ENCODE measurements around the gene VTI1A.

VTI1A gene

DNA sequence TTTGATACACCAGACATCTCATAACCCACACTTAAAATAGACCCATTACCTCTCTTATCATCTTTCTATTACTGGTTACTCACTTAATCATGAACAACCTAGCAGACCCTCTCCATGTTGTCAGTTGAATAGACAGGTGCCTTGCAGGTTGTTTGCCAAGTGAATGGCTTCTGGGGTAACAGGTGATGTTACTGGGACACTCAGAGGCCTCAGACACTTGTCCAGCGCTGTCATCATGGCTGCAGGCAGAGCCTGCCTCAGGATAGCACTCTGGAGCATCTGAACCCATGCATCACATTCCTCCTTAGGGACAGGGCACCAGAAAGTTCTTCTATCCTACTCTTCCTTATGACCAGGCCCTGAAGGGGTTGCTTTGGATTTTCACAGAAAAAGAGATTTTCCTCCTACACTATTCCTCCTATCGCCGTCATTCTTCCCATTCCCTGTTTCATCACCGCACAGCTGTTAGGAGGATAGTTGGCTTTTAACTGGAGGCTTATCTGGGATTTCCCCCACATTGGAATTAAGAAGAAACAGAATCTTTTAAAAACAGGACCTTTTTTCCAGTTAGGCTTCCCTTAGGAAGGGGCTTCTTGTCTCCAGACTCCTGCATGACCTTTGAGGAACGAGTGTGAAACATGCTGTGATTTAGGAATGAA lies 182.1 kb downstream of the VTI1A start:
- no peak for FAIRE-seq
- no peak for DNase-seq (ENCODE audit: insufficient read length, low spot score)

DNA sequence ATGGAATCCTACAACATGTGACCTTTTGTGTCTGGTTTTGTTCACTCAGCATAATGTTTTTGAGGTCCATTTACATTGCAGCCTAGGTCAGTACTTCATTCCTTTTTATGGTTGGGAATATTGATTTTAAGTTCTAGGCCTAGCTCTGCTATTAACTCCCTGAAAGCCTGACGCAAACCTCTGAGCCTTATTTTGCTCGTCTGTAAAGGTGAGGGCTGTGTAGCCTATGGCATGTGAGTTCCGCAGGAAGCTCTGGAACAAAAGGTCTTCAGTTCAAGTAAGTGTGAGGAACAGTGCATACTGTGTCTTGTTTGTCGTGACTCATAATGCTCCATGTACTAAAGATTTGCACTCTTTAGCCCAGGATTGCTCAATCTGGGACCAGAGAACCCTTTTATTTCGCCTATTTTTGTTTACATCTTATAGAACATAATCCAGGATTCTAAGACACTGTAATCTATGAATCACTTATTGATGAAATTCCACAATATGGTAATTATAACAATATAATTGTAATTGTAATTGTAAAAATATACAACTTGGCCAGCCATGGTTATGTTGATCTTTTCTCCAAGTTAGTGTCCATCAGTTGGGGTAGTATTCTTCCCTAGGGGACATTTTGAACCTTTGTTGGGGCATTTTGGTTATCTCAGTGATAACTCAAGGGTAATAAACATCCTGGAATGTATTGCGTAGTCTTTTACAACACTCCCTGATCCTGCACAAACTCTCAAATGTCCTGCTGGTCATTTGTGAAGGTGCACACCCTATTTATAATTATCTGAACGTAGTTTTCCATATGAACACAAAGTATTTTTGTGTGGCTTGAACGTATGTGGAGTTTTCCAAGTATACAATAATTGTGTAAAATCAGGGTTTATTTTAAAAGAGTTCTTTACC lies 184.7 kb downstream of the VTI1A start:
- FAIRE-seq (no peak), DNase-seq (ENCODE audit: insufficient read length, low spot score) (no peak)

DNA sequence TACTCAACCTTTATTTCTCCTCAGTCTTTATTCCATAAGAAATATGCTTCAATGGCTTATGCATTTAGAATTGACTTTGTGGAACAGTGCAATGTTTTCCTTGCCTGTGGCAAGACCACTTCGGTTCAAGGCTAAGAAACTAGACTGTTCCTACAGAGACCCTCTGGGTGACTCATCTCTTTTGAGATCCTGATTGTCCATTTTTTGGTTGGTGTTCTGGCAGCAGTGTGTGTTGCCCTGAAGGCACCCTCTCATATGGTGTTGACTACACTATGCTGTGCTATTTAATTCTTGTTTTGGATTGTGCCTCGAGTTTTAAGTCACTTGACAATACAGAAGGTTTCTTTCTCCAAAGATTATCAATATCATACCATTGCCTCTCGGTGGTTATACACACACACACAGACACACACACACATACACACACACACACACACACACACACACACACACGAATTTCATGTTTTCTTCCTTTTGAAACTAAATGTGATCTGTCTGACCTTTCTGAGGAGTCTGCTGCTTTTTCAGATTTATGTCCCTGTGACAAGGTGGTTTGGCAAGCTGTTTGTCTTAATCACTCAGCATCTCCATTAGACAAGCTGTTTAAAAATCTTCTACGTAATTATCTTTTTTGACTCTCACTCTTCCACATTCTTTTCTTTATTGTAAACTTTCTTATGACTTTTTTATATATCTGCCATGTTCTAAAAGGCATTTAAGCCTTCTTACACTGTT lies 187.2 kb downstream of the VTI1A start:
- FAIRE-seq (no peak), DNase-seq (ENCODE audit: insufficient read length, low spot score) (no peak)

DNA sequence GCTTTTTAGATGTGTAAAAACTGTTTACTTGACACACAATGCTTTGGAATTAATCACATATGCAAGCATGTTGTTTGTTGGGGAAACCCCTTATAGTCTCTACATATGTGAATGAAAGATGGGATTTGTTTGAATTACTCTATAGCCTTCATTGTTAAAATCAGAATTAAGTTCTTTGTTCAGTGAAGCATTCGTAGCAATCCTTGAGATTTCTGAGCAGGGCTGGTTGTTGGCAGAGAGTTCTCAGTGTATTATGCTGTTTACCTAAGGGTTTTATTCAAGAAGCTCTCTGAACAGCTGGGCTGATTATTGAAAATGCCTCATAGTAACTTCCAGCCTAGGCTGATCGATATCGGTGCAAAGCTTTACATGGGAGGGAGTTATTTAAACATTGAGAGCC lies 190.9 kb downstream of the VTI1A start:
- no peak for DNase-seq (ENCODE audit: insufficient read length, low spot score)
- no peak for FAIRE-seq

DNA sequence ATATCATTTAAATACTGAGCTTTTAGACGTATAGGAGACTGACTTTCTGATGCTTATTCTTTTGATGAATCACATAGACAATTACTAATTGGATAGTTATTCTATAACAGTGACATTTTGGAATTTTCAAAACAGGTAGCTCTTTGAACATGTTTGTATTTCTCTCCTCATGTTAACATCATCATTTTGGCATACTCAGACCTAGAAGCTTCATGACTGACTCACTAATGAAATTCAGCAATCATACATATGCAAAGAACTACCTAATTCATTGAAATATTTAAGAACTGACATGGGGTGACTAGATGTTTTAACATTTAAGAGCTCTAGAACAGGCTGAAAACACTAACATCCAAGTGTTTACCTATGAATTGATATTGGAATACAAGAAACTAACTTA lies 192.3 kb downstream of the VTI1A start:
- FAIRE-seq (no peak), DNase-seq (ENCODE audit: insufficient read length, low spot score) (no peak)

DNA sequence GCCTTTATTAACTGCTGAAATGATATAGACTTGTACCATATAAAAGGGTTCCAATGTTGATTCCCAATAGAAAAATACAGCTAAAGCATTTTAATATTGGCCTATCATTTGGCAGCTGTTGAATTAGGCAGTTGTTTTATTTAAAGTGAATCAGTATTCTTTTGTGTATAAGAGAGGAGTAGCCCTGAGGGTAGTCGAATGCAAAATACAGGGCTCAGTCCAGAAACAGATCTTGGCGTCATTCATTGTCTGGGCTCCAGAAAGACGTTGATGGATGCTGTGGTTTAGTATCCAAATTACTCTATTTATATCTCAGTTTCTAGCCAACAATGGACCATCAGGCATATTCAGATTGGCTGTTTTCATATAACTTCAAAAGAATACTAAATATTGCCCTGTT lies 193.6 kb downstream of the VTI1A start:
- no peak for DNase-seq (ENCODE audit: insufficient read length, low spot score)
- FAIRE-seq, result no peak

DNA sequence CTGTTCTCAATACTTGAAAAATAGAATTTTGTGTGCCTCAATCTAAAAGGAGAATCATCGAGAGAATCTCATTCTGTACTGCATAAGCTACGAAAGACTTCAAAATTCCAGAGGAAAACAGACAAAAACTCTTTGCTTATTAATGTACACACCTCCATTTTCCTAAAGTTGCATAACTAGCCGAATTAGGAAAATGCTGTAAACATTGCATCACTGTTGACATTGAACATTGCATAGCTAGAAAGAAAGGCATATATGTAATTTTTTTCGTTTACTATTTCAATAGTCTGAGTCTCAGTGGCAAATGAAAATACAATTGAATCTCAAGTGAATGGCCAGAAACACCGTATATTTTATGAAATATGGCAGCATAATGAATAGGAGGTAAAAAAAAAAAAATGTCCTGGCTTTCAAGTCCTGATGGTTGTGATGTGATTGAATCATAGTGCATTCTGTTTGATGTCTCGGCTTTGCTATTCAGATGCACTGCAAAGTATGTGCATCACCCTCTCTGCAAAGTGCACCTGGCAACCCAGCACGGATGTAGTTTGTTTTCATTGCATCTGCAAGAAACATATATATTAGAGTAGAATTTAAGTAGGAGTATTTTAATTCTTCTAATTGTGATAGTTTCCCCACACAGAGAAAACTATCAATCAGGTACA lies 196.7 kb downstream of the VTI1A start:
- no peak for FAIRE-seq
- no peak for DNase-seq (ENCODE audit: insufficient read length, low spot score)

DNA sequence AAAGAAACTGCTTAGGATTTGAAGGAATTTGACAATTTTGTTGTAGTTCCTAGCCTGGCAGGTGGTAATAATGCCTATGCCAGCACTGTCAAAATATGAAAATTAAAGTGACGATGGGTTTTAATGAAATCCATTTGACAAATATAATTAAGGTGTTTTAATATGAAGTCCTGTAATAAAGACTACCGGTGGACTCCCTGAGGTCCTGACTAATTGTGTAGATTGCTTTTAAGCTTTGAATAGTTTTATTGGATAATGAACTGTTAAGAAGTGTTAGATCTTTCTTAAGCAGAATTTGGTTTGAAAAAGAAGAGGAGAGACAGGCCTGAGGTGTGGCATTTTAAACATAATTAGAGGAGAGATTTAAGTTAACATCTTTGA lies 197.2 kb downstream of the VTI1A start:
- DNase-seq (ENCODE audit: insufficient read length, low spot score), result no peak
- no peak for FAIRE-seq

DNA sequence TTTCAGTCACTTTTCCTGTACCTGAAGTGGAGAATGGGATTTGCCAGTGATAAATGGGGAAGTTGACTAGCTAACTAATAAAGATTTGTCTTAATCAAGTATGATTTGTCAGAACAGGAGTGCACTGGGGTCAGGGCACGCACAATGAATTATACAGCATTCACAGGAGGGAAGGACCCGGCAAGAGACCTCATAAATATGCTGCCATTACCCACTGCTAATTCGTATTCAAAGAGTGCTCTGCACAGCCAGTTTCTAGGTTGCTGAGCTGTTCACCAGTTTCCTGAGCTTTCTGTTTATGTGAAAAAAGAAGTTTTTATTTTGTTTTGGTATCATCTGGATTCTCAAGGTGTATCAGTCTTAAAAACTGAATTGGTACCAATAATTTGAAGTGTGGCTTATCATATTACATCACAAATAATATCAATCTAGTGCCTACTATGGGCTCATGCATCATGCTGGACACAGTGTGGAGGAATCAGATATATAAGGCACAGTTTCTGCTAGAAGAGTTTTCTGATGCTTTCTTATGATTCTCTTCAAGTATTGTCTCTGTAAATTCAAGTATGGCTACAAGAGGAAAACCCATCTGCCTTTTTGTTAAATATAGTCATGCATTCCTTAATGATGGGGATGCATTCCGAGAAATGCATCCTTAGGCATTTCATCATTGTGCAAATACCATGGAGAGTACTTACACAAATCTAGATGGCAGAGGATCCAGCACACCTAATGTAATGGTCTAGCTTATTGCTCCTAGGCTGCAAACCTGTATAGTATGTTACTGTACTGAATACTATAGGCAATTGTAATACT lies 202.2 kb downstream of the VTI1A start:
- no peak for FAIRE-seq

DNA sequence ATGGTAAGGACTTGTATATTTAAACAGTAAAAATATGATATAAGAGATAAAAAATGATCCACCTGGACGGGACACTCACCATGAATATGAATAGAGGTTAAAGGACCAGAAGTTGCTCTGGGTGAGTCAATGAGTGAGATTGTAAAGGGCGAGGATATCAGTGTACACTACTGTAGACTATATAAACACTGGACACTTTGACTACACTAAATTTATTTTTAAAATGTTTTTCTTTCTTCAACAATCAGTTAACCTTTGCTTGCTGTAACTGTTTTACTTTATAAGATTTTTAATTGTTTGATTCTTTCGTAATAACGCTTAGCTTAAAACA lies 202.8 kb downstream of the VTI1A start:
- no peak for DNase-seq (ENCODE audit: insufficient read length, low spot score)
- FAIRE-seq, result no peak

More for the DNA sequence above, 202.2 kb downstream of the VTI1A start:
- DNase-seq (ENCODE audit: insufficient read length, low spot score), result no peak

DNA sequence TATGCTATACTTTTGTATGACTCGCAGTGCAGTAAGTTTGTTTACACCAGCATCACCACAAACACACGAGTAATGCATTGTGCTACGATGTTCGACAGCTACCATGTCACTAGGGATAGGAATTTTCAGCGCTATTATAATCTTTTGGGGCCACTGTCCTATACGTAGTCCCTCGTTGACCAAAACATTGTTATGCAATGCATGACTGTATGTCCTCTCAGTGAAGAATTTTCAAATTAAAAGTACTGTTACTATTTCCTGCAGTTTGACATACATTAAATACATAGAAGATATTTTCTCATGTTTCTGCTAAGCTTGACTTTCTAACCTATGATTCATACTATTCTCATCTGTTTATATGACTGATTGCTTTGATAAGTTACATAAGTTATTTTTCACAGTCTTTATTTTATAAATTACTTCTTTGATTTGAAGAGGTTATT lies 203.6 kb downstream of the VTI1A start:
- no peak for FAIRE-seq
- DNase-seq (ENCODE audit: insufficient read length, low spot score), result no peak

DNA sequence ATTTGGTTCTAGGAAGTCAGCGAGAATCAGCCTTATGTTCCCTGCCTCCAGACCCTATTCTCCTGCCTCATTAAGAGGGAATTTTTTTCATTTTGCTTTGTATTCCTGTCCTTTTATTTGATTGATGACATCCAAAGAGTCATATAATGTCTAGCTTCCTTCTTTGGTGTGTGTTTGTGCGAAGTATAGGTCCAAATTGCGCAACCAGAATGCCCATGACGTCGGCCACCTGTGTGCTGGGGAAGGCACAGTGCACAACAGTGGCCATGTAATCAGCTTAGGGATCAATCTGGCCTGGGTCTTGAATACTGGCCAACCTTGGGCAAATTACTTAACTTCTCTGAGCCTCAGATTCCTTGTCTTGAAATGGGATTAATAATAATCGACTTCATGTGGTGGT lies 206.2 kb downstream of the VTI1A start:
- FAIRE-seq, result no peak
- DNase-seq (ENCODE audit: insufficient read length, low spot score), result no peak

DNA sequence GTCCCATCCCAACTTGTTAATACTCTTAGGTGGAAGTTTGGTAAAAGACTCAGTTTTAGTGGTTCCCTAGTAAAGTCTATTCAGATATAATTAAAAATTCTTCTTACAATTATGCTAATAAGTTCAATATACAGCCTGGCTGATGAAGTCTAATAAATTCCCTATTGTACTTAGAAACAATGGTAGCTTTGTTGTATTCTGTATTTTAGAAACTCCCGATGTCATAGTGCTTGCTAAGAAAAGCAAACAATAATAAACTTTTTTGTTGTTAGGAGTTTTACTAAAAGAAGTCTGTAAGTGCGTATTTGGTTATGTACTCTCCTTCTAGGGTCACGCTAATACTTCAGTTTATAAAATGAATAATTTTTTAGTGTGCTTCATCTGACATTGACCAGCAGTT lies 206.8 kb downstream of the VTI1A start:
- no peak for FAIRE-seq
- no peak for DNase-seq (ENCODE audit: insufficient read length, low spot score)

DNA sequence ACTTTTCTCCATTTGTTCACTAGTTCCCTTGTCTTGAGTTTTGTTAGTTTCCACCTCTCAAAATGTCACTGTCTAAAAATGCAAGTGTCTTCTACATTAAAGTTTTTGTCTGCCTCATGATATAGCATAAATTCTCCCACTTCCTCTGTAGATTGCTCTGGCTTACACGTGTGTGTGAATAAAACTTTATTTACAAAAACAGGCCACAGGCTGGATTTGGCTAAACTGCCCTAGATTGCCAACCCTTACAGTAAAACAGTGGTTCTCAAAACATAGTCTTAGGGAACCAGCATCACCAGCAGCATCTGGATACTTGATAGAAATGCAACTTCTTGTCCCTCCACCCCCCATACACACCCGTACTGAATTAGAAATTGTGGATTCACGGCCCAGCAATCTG lies 207.8 kb downstream of the VTI1A start:
- DNase-seq (ENCODE audit: insufficient read length, low spot score) (no peak), FAIRE-seq (no peak)

DNA sequence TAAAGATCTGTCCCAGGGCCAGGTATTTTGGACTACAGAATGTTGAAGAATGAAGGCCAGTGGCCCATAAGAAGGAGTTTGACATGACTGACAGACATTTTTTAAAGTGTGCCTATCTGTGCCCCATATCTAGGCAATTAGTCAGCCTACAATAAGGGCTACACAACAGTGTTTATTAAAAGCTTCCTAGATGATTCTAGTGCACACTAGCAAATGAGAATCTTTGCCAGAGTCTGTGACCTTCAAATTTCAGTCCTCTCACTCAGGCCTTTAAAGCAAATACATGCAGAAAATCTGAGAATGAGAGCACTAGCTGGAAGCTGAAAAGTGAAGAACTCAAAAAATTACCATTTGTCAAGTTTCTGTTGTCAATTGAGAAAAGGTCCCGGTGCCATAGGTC lies 208.7 kb downstream of the VTI1A start:
- DNase-seq (ENCODE audit: insufficient read length, low spot score), result no peak
- FAIRE-seq, result no peak

DNA sequence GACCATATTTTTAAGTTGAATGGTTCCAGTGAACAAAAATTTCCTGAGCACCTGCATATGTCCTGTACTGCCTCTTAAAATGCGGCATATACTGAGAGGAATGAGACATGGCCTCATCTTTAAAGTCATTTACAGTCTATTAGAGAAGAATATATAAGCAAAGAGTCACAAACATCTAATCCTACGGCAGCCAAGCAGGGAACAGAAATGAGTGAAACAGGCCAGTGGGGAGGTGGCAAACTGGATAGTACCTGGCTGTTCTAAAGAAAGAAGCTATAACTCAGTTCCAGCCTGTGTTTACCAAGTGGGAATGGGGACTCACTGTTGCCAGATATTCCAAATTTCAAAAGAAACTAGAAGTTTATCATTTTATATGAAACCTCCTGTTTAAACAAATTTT lies 211.4 kb downstream of the VTI1A start:
- DNase-seq (ENCODE audit: insufficient read length, low spot score), result no peak
- no peak for FAIRE-seq

DNA sequence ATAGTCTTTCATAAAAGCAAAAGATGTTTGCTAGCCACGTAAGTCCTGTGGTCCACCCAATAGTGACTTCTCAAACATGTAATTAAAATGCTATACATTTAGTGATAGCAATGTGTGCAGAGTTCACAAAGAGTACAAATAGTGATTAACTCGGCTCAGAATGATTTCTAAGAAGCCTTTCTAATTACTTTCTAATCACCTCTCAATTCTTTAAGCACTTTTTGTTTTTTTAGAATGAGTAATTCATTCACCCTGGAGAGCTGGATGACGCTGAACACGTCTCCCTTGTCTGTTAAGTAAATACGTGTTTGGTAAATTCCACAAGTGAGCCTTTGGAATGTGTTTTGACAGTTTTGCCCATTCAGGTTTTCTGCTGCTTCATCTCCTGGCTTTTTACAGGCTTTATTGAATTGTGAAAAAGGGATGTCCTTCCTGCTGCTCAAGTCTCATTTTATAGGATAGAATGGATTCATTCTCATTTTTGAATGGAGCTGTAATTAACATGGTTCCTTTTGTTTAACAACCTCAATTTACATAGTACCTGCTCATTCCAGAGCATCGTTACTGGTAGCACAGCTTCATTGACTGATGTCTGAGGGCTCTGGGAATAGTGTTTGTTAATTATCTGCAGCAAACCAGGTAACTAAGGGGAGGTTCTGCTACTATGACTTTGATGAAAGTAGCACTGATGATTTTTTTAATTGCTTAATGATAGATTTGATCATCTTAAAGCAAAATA lies 212.1 kb downstream of the VTI1A start:
- FAIRE-seq (no peak), DNase-seq (ENCODE audit: insufficient read length, low spot score) (no peak)

DNA sequence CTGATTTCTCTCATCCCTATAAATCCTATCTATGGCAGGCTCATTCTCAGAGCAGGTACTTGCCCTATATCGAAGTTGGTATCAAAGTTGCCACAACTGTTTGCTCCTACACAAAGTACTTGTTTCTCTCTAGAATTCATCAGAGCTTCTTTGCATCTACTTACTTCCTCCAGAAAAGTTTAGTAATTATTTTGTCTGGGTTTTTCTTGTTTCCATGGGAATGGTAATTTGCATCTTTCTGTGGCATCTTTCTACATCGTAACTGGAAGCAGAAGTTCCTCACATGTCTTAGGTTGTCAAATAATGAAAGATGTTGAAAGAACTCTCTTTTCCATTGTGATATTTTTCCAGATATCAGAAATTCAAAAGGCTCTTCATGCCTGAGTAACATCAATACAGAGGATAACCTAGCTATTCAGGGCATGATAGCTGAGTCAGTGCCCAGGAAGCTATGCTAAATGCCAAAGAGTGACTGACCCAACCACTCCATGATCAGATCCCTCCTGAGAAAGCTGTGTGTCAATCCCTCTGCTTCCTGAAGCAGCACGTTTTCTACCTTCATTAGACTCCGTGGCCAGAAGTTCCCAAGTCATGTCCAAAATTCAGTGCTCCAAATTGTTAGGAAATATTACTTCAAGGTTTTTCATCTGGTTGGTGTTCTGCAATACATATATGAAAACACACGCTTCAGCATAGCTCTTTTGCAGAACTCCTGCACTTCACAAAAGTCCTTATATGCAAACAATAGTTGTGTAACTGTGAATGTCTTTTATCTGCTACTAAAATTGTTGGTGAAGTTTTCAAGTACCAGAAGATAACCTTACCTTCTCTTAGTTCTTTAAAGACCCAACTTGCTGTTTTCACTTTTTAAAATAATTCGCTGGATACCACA lies 216.5 kb downstream of the VTI1A start:
- peak; percentile 8 for FAIRE-seq
- DNase-seq (ENCODE audit: insufficient read length, low spot score), result no peak

DNA sequence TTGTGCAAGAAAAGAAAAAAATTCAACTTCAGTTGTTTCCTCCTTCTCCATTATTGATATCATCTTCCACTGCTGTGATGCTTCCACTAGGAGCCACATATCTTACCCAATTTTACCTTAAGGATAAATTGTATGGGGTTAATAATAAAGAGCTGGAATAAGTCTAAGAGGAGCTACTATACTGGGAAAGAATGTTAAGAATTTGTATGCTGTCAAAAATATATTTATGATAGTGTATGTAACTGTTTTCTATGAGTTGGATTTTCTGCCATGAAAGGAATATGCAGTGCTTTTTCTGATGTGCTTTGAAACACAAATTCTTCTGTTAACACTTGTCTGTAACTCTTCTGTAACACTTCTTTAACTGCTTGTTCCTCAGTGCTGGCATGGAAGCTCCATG lies 219.1 kb downstream of the VTI1A start:
- FAIRE-seq (no peak), DNase-seq (ENCODE audit: insufficient read length, low spot score) (no peak)

Data from GM19239 (cell line).